GM12875 (cell line): Measurements from ENCODE around the gene CCNG1.
"Not testable (repeated sequence)": the region's sequence is repeated elsewhere in the genome, so short reads cannot be mapped to it uniquely, and the experiment has no call there.

ENCODE experiments used
- H3K4me3 ChIP-seq: one replicate; pipeline ENCODE4 v1.5.1; 2011; ENCODE audit warnings: low read depth, low read length, control low read depth
- TF ChIP-seq, protein P1 (sequence below): IDR thresholded peaks from 2 replicates; pipeline ENCODE4 v1.5.1; 2011; ENCODE audit warnings: low read depth, mild to moderate bottlenecking, control low read depth, inconsistent platforms, low read length, moderate library complexity, borderline replicate concordance; ENCODE audit not compliant: insufficient read depth

The CCNG1 gene

DNA sequence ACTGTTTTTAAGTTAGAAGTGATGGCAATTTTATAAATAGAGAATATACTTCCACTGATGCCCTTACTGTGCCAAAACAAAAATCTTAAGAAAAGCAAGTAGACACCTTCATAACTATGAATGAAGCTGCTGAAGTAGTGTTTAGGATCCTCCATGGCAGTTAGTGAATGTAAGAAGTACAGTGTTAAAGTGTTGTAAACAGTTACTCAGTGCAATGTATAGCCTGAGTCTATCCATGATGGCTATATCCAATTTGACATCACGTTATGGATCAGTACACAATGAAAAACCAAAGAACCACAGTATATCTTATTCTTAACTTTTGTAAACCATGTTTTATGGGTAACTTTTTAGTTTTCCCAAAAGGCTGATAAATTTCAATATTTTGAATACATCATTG is 7.1 kb downstream of the CCNG1 start:
- H3K4me3 ChIP-seq, result no peak overlapping the region
- TF ChIP-seq, protein P1, sequence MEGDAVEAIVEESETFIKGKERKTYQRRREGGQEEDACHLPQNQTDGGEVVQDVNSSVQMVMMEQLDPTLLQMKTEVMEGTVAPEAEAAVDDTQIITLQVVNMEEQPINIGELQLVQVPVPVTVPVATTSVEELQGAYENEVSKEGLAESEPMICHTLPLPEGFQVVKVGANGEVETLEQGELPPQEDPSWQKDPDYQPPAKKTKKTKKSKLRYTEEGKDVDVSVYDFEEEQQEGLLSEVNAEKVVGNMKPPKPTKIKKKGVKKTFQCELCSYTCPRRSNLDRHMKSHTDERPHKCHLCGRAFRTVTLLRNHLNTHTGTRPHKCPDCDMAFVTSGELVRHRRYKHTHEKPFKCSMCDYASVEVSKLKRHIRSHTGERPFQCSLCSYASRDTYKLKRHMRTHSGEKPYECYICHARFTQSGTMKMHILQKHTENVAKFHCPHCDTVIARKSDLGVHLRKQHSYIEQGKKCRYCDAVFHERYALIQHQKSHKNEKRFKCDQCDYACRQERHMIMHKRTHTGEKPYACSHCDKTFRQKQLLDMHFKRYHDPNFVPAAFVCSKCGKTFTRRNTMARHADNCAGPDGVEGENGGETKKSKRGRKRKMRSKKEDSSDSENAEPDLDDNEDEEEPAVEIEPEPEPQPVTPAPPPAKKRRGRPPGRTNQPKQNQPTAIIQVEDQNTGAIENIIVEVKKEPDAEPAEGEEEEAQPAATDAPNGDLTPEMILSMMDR, result no peak

- TF ChIP-seq, protein P1, result no peak
These were observed 8.0 kb downstream of the CCNG1 start for GRCh38 chr5:163445345-163445744.

DNA sequence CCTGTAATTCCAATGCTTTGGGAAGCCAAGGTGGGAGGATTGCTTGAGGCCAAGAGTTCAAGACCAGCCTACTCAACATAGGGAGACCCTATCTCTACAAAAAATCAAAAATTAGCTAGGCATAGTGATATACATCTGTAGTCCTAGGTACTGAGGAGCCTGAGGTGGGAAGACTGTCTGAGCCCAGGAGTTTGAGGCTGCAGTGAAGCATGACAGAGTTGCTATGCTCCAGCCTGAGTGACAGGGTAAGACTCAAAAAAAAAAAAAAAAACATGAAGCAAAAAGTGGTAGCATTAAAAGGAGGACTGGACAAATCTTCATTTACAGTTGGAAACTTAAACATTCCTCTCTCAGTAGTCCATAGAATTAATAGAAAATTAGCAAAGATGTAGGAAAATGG is 9.8 kb downstream of the CCNG1 start:
- TF ChIP-seq, protein P1, result no peak
- no peak overlapping the region for H3K4me3 ChIP-seq

More at GRCh38 chr5:163445345-163445744, 8.0 kb downstream of the CCNG1 start:
- no peak overlapping the region for H3K4me3 ChIP-seq

- TF ChIP-seq, protein P1, result no peak
- H3K4me3 ChIP-seq, result no peak overlapping the region
These were observed 10.5 kb downstream of the CCNG1 start for GRCh38 chr5:163447875-163448274.

GRCh38 chr5:163448491-163448890 is 11.1 kb downstream of the CCNG1 start:
- TF ChIP-seq, protein P1, result no peak
- no peak overlapping the region for H3K4me3 ChIP-seq

DNA sequence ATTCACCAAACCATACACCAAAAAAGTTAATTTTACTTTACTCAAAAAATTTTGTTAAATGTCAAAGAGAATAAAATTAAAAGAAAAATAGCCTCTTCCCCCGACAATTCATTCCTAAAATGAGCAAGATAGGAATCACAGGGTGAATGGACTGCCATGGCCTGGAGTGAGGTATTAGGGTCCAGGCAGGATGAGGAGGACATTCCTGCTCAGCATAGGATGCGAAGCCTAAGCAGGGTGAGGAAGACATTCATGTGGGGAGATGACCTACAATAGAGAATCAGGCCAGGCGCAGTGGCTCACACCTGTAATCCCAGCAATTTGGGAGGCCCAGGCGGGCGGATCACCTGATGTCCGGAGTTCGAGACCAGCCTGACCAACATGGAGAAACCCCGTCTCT is 14.1 kb downstream of the CCNG1 start:
- TF ChIP-seq, protein P1, result no peak
- H3K4me3 ChIP-seq, result no peak overlapping the region

GRCh38 chr5:163453705-163454104 is 16.3 kb downstream of the CCNG1 start:
- TF ChIP-seq, protein P1, result no peak
- H3K4me3 ChIP-seq, result no peak overlapping the region

DNA sequence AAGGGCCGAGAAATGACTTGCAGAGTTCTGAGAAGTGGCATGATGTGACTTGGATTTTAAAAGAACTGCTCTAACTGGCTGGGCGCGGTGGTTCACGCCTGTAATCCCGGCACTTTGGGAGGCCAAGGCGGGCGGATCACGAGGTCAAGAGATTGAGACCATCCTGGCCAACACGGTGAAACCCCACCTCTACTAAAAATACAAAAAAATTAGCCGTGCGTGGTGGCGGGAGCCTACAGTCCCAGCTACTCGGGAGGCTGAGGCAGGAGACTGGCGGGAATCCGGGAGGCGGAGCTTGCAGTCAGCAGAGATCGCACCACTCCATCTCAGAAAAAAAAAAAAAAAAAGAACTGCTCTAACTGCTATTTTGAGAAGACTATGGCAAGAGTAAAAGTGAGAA is 18.0 kb downstream of the CCNG1 start:
- not testable (repeated sequence) for H3K4me3 ChIP-seq
